Stimulated activated CD8-positive, alpha-beta memory T cell treated with anti-CD3 and anti-CD28 coated beads, Interleukin-15, amount 100 ng/mL, for 48 hours (primary cell): Measurements from ENCODE around the gene USP25.

Source experiments
- DNase-seq, 2 donors: peaks; one replicate each; pipeline ENCODE4 v3.0.0-alpha.2; 2020; ENCODE audit warnings: low read depth in 2 of 2

The USP25 gene

GRCh38 chr21:15804247-15805005, 74.6 kb downstream of the USP25 start:
- no peak for DNase-seq

- DNase-seq, result no peak
Measured at GRCh38 chr21:15809065-15809464, 79.3 kb downstream of the USP25 start.

GRCh38 chr21:15809818-15810217, 80.0 kb downstream of the USP25 start:
- DNase-seq, result no peak

- DNase-seq, result no peak
Measured at GRCh38 chr21:15815285-15815684, 85.5 kb downstream of the USP25 start.

- no peak for DNase-seq
Measured at GRCh38 chr21:15820327-15820726, 90.5 kb downstream of the USP25 start.

GRCh38 chr21:15820852-15821379, 91.1 kb downstream of the USP25 start:
- DNase-seq, result no peak

- DNase-seq, result no peak
Measured at GRCh38 chr21:15823486-15824150, 93.8 kb downstream of the USP25 start.

GRCh38 chr21:15825700-15826099, 95.9 kb downstream of the USP25 start:
- no peak for DNase-seq

- DNase-seq, result no peak
Measured at GRCh38 chr21:15826147-15826780, 96.5 kb downstream of the USP25 start.

GRCh38 chr21:15826908-15827601, 97.3 kb downstream of the USP25 start:
- DNase-seq, result no peak

- no peak for DNase-seq
Measured at GRCh38 chr21:15831497-15831896, 101.7 kb downstream of the USP25 start.

- no peak for DNase-seq
Measured at GRCh38 chr21:15837645-15838044, 107.9 kb downstream of the USP25 start.

- DNase-seq, result no peak
Measured at GRCh38 chr21:15839026-15839425, 109.2 kb downstream of the USP25 start.

GRCh38 chr21:15839601-15840000, 109.8 kb downstream of the USP25 start:
- DNase-seq, result no peak

- no peak for DNase-seq
Measured at GRCh38 chr21:15840406-15840805, 110.6 kb downstream of the USP25 start.

GRCh38 chr21:15841856-15842564, 112.2 kb downstream of the USP25 start:
- DNase-seq, result no peak

- no peak for DNase-seq
Measured at GRCh38 chr21:15842565-15842880, 112.7 kb downstream of the USP25 start.

GRCh38 chr21:15843766-15844165, 114.0 kb downstream of the USP25 start:
- no peak for DNase-seq

- DNase-seq, result no peak
Measured at GRCh38 chr21:15848634-15849560, 119.1 kb downstream of the USP25 start.

- DNase-seq, result no peak
Measured at GRCh38 chr21:15849927-15850326, 120.1 kb downstream of the USP25 start.

GRCh38 chr21:15850645-15851044, 120.9 kb downstream of the USP25 start:
- no peak for DNase-seq
